Lung (tissue), 12 donors: ENCODE results near the gene IL13. TPM values are rescaled to one million over a fixed set of nuclear protein-coding genes. Genes with fewer than 3 reads are reported as not detected.

Experiments
- ATAC-seq: fragments of 200-7000 bp; cut with Tn5 transposase; one replicate; pipeline ENCODE4 v1.9.1; 2020; ENCODE audit warnings: moderate number of reproducible peaks; ENCODE audit not compliant: insufficient read depth, low FRiP score
- DNase-seq, 3 donors: peaks; one replicate each; pipeline ENCODE4 v3.0.0-alpha.2; 2013 to 2017
- H3K27ac ChIP-seq, 2 donors: one replicate each; pipeline ENCODE4 v1.5.1; 2013; ENCODE audit warnings: mild to moderate bottlenecking in 2 of 2, moderate library complexity in 2 of 2, control low read depth in 1 of 2, inconsistent platforms in 1 of 2, low read depth in 1 of 2, low read length in 1 of 2
- H3K27me3 ChIP-seq, 3 donors: one replicate each; pipeline ENCODE4 v1.5.1; 2013; ENCODE audit warnings: low read length in 2 of 3; ENCODE audit not compliant: control insufficient read depth in 3 of 3, insufficient read depth in 3 of 3
- H3K36me3 ChIP-seq, 4 donors: one replicate each; pipeline ENCODE4 v1.5.1; 2013; ENCODE audit warnings: low read length in 4 of 4, mild to moderate bottlenecking in 1 of 4, moderate library complexity in 1 of 4; ENCODE audit not compliant: control insufficient read depth in 4 of 4, insufficient read depth in 4 of 4
- H3K4me1 ChIP-seq, 5 donors: one replicate each; pipeline ENCODE4 v1.5.1; 2013; ENCODE audit warnings: low read length in 5 of 5, mild to moderate bottlenecking in 2 of 5, moderate library complexity in 1 of 5; ENCODE audit not compliant: control insufficient read depth in 5 of 5, insufficient read depth in 5 of 5
- H3K4me3 ChIP-seq: one replicate; pipeline ENCODE4 v1.5.1; 2013; ENCODE audit warnings: mild to moderate bottlenecking, control low read depth, moderate library complexity
- H3K9ac ChIP-seq, 2 donors: one replicate each; pipeline ENCODE4 v1.5.1; 2013; ENCODE audit warnings: low read length in 2 of 2, control low read depth in 1 of 2; ENCODE audit not compliant: insufficient read depth in 1 of 2
- H3K9me3 ChIP-seq, 4 donors: one replicate each; pipeline ENCODE4 v1.5.1; 2013; ENCODE audit warnings: low read length in 3 of 4, mild to moderate bottlenecking in 1 of 4, moderate library complexity in 1 of 4; ENCODE audit not compliant: control insufficient read depth in 4 of 4, insufficient read depth in 3 of 4
- WGBS, 2 donors: extraction: QIAGEN DNeasy Blood & Tissue Kit; methylation state at CpG; one replicate each; pipeline ENCODE4 v1.1.7; 2013; 5-methylcytosine and 5-hydroxymethylcytosine counted together
- polyA plus RNA-seq, 2 donors: library from polyadenylated mRNA; stranded (reverse); fragments of 200-250 nt; gene quantifications; one replicate each; pipeline ENCODE4 v1.2.1, GENCODE V29; 2013
- total RNA-seq, 2 donors: library from RNA; depleted of rRNA in 1 of 2; stranded (reverse); fragments of >200 nt in 1 of 2; gene quantifications; one replicate each; pipeline ENCODE4 v1.2.1, GENCODE V29; 2014 to 2021
- TF ChIP-seq, protein P1 (sequence below): IDR thresholded peaks from 2 replicates; pipeline ENCODE4 v1.5.1; 2012; ENCODE audit warnings: mild to moderate bottlenecking; ENCODE audit errors: control extremely low read depth, extremely low read depth
- donor health status: control.
- donor health status: control.
- donor health status: Bipolar disorder and iron deficiency.
- donor health status: healthy.
- donor health status: DM: yes; HTN: yes; CAD: no.

Gene IL13
- total and polyA plus RNA-seq, 4 donors, result 0.14 TPM; not detected in 3

DNA sequence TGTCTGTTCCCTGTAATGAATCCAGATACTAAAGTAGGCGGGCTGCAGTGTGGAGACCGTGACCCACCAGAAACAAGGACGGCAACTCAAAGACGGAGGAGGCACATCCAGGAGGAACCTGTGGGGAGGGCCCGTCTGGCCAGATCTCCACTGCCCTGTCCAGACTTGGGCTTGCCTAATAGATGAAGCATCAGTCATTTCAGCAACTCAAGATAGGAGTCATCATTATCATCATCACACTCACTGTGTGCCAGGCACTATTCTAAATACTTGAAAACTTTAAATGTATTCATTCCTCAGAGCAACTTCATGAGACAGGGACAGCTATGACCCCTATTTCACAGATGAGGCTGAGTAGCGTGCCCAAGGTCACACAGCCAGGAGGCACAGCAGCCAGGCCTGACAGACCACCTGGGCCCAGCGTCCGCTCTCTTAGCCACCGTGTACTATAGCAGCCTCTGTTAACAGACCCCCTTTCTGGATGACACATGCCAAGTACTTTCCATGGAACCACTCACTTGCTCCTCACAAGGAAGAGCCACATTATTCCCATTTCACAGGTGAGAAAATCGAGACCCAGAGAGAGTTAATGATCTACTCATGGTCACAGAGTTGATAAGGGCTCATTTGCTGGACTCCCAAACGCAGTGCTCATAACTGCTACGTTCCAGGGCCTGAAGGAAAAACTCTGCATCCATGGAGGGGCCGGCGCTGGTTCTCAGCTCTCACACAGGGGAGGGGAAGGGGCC lies 10.9 kb downstream of the IL13 start:
- H3K4me1 ChIP-seq, result peaks cover 0 to 3% (median 0%) of the 10 kb centered on the region in 5 donors
- no peaks in the 10 kb centered on the region for H3K27me3 ChIP-seq
- no peaks in the 10 kb centered on the region for H3K9me3 ChIP-seq
- H3K36me3 ChIP-seq, result no peaks in the 10 kb centered on the region
- ATAC-seq (no peak), DNase-seq (no peak)
- H3K9ac ChIP-seq, result no peak overlapping the region
- H3K4me3 ChIP-seq, result no peak overlapping the region
- WGBS, 2 donors, result 92 to 96% methylated on average over 14 of the region's 14 CpGs
- H3K27ac ChIP-seq, result no peak overlapping the region
- TF ChIP-seq, protein P1, sequence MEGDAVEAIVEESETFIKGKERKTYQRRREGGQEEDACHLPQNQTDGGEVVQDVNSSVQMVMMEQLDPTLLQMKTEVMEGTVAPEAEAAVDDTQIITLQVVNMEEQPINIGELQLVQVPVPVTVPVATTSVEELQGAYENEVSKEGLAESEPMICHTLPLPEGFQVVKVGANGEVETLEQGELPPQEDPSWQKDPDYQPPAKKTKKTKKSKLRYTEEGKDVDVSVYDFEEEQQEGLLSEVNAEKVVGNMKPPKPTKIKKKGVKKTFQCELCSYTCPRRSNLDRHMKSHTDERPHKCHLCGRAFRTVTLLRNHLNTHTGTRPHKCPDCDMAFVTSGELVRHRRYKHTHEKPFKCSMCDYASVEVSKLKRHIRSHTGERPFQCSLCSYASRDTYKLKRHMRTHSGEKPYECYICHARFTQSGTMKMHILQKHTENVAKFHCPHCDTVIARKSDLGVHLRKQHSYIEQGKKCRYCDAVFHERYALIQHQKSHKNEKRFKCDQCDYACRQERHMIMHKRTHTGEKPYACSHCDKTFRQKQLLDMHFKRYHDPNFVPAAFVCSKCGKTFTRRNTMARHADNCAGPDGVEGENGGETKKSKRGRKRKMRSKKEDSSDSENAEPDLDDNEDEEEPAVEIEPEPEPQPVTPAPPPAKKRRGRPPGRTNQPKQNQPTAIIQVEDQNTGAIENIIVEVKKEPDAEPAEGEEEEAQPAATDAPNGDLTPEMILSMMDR, result no peak

DNA sequence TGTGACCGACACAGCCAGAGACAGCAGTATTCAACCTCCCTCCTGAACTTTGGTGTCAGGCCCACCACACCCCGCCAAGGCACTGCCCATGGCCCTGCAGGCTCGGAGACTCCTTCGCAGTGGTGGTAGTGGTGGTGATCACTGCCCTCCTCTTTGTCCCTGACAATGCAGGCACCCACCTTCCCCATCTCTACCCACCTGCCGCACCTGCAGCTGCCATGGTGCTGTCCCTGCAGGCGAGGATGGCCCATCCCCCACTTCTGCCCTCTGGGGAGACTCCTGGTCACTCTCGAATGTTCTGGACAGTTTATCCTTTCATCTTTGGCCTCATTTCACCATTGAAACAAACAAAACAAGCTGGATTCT lies 11.5 kb downstream of the IL13 start:
- Histone ChIP-seq H3K9ac (no peak overlapping the region), H3K9me3 (no peaks in the 10 kb centered on the region), H3K4me3 (no peak overlapping the region), H3K36me3 (no peaks in the 10 kb centered on the region), H3K27ac (no peak overlapping the region), H3K4me1 (no peaks in the 10 kb centered on the region), H3K27me3 (no peaks in the 10 kb centered on the region)
- TF ChIP-seq, protein P1, result no peak
- DNase-seq, result no peak
- no peak for ATAC-seq
- WGBS, 2 donors, result 87 to 93% methylated on average over 7 of the region's 7 CpGs

DNA sequence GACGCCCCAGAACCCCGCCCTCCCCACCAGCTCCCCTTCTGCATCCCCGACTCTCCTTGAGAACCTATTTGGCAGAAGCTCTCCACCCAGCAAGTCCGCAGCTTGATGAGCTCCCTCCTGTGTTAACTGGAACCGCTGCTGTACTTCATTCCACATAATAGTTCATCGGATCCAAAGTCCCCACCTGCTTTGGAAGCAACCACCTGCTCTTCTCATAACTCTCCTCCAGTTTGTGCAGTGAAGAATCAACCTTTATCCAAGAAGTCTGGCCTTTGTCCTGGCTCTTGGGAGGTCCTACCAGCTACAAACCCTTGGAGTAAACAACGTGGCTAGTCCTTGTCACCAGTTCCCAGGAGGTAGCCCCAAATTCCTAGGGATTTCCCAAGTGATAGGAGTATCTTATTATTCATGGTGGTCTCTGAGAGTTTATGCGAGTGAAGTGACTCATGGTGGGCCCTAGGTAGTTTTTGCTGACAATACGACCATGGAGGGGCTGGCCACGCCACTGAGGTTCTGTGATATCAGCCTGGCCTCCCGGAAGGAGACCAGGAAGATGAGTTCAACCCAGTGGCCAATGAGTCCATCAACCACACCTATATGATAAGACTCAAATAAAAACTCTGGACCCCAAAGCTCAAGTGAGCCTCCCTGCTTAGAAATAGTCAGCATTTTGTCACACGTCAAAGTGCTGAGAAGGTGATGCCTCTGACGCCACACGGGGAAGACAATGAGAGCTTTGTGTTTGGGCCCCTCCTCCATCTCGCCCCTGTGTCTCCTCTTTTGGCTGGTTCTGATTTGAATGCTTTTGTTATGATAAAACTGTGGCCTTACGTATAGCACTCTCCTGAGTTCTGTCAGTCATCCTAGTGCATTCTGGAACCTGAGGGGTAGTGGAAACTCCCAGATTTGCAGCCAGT lies 12.3 kb downstream of the IL13 start:
- no peaks in the 10 kb centered on the region for H3K4me1 ChIP-seq
- H3K9ac ChIP-seq, result no peak overlapping the region
- no peak overlapping the region for H3K4me3 ChIP-seq
- H3K36me3 ChIP-seq, result no peaks in the 10 kb centered on the region
- DNase-seq (no peak), ATAC-seq (no peak)
- TF ChIP-seq, protein P1, result no peak
- H3K9me3 ChIP-seq, result no peaks in the 10 kb centered on the region
- 92 to 93% methylated on average over 16 of the region's 16 CpGs for WGBS, 2 donors
- H3K27ac ChIP-seq, result no peak overlapping the region
- H3K27me3 ChIP-seq, result no peaks in the 10 kb centered on the region
